ENCODE data around the gene ATP8A1.

Gene ATP8A1

DNA sequence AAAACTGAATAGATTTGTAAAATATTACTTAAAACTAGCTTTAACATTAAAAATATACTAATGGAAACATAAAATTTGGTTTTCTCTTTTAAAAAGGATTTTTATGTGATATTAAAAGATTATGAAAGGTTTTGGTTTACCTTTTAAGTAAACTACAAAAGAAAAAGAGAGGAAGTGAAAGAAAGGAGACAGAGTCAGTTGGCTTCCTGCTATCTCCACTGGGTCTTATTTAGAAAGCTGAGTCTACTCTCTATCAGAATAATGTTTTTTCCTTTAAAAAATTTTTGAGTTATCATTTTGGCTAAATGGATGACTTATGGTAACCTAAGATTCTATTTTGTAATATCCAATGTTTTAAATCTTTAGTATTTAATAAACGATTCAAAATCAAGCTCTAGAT, 21.6 kb upstream of the ATP8A1 start:
- no peak overlapping the region for H3K4me3 ChIP-seq (ENCODE audit: low read depth, low read length)

DNA sequence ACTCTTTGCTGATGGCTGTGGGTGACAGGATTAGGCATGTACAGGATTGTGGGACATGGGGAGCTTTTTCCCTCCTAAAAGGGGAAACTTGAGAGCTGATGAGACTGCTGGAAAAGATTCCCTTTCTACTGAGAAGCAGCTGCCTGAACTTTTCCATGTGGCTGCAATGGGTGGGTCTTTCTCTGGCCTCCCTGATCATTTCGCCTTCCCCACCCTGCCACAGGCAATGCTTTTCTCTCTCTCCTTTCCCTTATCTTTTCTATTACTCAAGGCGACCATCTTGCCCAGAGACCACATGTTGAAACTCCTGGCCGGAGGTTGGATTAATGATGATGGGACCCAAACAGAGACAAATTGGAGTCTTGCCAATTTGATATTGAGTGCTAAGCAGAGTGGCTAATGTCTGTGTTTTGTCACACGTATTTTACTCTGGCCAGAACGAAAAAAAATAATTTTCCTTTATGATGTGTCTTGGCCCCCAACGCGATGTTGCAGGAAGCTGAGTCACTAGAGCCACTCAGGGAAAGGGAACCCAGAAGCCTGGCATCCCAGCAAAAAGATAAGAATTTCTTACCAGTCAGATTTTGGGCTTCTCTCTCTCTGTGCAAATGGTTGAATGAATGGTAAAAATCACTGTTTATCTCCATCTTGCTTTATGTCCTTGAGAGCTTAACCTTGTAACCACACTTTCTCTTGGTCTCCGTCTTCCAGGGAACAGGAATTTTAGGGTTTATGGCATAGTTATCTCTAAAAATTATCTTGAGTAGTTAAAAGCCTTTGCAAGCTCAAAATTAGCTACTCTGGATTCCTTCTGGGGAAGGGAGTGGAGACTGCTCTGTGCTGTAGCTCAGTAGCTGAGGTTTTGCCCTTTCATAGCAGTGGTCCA, 19.4 kb upstream of the ATP8A1 start:
- TF ChIP-seq, protein P1, sequence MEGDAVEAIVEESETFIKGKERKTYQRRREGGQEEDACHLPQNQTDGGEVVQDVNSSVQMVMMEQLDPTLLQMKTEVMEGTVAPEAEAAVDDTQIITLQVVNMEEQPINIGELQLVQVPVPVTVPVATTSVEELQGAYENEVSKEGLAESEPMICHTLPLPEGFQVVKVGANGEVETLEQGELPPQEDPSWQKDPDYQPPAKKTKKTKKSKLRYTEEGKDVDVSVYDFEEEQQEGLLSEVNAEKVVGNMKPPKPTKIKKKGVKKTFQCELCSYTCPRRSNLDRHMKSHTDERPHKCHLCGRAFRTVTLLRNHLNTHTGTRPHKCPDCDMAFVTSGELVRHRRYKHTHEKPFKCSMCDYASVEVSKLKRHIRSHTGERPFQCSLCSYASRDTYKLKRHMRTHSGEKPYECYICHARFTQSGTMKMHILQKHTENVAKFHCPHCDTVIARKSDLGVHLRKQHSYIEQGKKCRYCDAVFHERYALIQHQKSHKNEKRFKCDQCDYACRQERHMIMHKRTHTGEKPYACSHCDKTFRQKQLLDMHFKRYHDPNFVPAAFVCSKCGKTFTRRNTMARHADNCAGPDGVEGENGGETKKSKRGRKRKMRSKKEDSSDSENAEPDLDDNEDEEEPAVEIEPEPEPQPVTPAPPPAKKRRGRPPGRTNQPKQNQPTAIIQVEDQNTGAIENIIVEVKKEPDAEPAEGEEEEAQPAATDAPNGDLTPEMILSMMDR (IDR thresholded peaks at IDR 0.05; ENCODE audit: borderline replicate concordance, insufficient read depth, low read depth, low read length): no peak
- H3K4me3 ChIP-seq (ENCODE audit: low read depth, low read length): no peak overlapping the region

More for the DNA sequence above, 21.6 kb upstream of the ATP8A1 start:
- TF ChIP-seq, protein P1 (IDR thresholded peaks at IDR 0.05; ENCODE audit: borderline replicate concordance, insufficient read depth, low read depth, low read length): no peak

DNA sequence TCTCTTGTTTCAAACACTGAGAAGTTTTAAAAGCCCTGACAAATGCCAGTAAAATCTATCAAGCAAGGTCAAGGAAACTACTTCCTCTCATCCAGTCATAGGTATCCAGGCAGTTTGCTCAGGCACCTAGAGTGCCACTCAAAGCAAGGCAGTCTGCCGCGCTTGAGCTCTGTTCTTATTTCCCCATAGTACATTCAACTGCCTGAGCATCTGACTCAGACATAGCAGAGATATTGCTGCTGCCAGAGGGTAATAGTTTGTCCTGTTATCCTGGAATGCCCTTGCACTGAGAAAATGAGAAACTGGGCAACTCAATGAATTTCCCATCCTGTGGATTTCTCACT, 16.1 kb upstream of the ATP8A1 start:
- no peak overlapping the region for H3K4me3 ChIP-seq (ENCODE audit: low read depth, low read length)
- TF ChIP-seq, protein P1 (IDR thresholded peaks at IDR 0.05; ENCODE audit: borderline replicate concordance, insufficient read depth, low read depth, low read length): no peak

DNA sequence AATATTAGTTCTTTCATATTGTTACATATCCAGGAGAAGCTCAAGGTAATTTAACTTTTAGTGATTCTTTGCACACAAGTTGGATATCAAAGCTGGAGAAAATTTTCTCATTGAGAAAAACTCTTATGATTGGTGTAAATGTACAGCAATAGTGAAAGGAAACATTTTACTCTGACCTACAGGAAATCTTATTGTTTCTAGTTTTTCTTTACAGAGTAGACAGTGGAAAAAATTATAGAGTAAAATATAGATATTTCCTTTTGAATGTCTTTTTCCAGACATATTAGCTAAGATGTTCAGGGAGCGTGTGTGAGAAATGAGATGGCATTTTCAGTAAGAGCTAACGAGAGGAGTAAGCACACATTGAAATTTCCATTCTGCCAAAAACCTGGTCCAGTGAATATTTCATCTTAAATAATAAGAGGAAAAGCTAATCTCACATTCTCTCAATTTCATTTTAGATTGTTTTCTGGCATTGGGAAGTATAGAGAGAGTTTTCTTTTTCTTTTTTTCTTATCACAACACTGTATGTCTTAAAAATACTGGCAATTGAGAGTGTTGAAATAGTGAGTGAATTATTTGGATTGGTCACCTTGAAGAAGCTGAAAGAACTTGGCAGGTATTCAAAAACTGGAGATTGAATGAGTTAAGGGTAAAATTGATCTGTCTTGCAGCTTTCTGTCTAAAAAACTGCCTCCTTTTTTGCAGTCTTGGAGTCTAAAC, 15.6 kb upstream of the ATP8A1 start:
- no peak overlapping the region for H3K4me3 ChIP-seq (ENCODE audit: low read depth, low read length)

DNA sequence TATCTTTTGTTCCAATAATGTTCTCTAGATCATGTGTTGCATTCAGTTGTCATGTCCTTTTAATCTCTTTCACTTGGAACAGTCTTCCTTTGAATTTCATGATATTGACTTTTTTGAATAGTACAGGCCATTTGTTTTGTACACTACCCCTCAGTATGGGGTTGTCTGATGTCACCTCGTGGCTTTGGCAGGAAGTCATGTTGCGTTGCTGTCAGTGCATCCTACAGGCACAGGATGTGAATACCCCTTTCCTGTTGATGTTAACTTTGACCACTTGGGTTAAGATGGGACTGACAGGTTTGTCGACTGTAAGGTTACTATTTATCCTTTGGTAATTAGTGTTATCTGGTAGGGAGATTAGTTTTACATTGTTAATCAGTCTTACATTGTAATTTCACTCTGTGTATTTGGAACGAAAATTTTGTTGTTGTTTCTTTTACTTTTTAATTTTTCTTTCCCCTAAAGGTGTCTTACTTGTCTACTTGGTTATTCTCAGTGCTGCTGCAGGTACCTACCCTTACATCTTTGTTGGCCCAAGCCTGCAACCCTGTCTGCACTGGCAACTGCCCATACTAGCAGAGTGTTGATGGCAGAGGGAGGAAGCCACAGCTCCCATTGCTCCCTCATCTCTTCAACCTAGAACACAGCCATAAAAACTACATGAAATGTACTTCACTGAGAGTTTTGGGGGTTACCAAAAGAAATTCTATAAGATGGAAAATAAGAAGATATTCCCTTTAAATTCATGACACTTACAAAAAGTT, 14.7 kb upstream of the ATP8A1 start:
- TF ChIP-seq, protein P1 (IDR thresholded peaks at IDR 0.05; ENCODE audit: borderline replicate concordance, insufficient read depth, low read depth, low read length): no peak
- H3K4me3 ChIP-seq (ENCODE audit: low read depth, low read length): no peak overlapping the region

More for the DNA sequence above, 15.6 kb upstream of the ATP8A1 start:
- TF ChIP-seq, protein P1 (IDR thresholded peaks at IDR 0.05; ENCODE audit: borderline replicate concordance, insufficient read depth, low read depth, low read length): no peak

DNA sequence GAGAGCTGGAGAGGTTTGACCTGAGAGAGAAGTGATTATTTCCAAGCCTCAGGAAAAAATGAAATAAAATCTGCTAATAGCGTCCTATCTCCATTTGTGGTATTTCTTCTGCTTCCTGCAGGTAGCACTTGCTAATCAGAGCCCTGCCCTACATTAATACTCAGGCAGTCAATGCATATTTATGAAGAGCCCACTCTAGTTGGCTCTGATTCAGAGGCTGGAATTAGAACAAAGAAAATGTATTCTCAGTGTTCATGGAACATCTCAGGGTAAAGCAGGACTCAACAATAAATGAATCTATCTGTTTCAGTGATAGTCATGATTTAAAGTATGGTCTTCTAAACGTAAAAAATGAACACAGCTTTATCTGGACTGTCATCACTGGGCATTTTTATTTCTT, 1.4 kb upstream of the ATP8A1 start:
- TF ChIP-seq, protein P1 (IDR thresholded peaks at IDR 0.05; ENCODE audit: borderline replicate concordance, insufficient read depth, low read depth, low read length): no peak
- no peak overlapping the region for H3K4me3 ChIP-seq (ENCODE audit: low read depth, low read length)

Measured in GM12875 (cell line).